ENCODE results near the gene AAGAB.

AAGAB gene

DNA sequence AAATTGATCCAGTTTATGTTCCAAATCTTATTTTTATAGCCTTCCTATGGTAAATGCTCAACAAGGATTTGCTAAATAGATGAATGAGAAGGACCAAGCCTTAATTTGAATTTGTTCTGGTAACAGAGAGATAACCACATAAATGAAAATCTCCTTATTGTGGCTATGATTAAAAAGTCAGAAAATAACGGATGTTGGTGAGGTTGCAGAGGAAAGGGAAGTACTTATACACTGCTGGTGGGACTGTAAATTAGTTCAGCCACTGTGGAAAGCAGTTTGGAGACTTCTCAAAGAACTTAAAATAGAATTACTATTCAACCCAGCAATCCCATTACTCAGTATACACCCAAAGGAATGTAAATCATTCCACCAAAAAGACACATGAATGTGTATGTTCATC lies 26.2 kb downstream of the AAGAB start:
- H3K36me3 ChIP-seq (replicated peaks; ENCODE audit: insufficient read depth, low read length), result peaks cover 5% of the 10 kb centered on the region; the same call in 1 of the 2 replicates

DNA sequence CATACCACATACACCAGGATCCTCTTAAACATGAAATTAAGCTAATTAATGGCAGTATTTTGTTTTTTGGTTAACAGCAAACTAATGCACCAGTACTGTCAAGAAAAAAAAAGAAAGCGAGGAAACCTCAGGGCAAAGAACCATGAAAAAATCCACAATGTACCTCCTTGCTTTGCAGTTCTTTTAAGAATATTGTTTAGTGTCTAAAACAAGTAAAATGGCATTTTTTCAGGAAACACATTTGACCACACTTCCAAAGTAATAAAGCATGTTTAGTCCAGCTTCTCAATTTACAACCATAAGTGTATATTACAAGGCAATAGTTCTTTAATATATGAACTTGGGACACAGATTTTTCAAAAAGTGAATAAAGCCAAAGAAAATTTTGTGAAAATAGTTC lies 26.6 kb downstream of the AAGAB start:
- H4K20me1 ChIP-seq (ENCODE audit: insufficient read depth, low read length), result no peaks in the 10 kb centered on the region
- no peaks in the 10 kb centered on the region for H3K9me2 ChIP-seq (replicated peaks; ENCODE audit: insufficient read depth, low read length)
- H3F3A ChIP-seq (ENCODE audit: insufficient read depth, low read length), result no peaks in the 10 kb centered on the region
- H3K9me3 ChIP-seq (replicated peaks; ENCODE audit: insufficient read depth, low read length), result no peaks in the 10 kb centered on the region
- no peaks in the 10 kb centered on the region for H3K79me2 ChIP-seq (ENCODE audit: low read length)
- no peak for DNase-seq
- H3K27ac ChIP-seq (ENCODE audit: low read length), result no peak overlapping the region
- H3K4me3 ChIP-seq (ENCODE audit: low read length), result no peak overlapping the region
- peaks cover 5% of the 10 kb centered on the region; the same call in 1 of the 2 replicates for H3K36me3 ChIP-seq (replicated peaks; ENCODE audit: insufficient read depth, low read length)
- no peak overlapping the region for H3K4me2 ChIP-seq (ENCODE audit: low read depth, low read length)
- H3K27me3 ChIP-seq (replicated peaks; ENCODE audit: insufficient read depth, low read length), result no peaks in the 10 kb centered on the region
- H2AFZ ChIP-seq (ENCODE audit: low read length), result no peak overlapping the region
- no peak overlapping the region for H3K9ac ChIP-seq (ENCODE audit: low read length)
- H3K4me1 ChIP-seq (ENCODE audit: low read length), result no peaks in the 10 kb centered on the region
- TF ChIP-seq EZH2 (optimal IDR thresholded peaks at IDR 0.05; ENCODE audit: low read depth, low read length) (no peak), EZH2phosphoT487 (IDR thresholded peaks at IDR 0.05; ENCODE audit: low read length) (no peak)
- TF ChIP-seq, protein P1, sequence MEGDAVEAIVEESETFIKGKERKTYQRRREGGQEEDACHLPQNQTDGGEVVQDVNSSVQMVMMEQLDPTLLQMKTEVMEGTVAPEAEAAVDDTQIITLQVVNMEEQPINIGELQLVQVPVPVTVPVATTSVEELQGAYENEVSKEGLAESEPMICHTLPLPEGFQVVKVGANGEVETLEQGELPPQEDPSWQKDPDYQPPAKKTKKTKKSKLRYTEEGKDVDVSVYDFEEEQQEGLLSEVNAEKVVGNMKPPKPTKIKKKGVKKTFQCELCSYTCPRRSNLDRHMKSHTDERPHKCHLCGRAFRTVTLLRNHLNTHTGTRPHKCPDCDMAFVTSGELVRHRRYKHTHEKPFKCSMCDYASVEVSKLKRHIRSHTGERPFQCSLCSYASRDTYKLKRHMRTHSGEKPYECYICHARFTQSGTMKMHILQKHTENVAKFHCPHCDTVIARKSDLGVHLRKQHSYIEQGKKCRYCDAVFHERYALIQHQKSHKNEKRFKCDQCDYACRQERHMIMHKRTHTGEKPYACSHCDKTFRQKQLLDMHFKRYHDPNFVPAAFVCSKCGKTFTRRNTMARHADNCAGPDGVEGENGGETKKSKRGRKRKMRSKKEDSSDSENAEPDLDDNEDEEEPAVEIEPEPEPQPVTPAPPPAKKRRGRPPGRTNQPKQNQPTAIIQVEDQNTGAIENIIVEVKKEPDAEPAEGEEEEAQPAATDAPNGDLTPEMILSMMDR (IDR thresholded peaks at IDR 0.05; ENCODE audit: low read length), result no peak

More for the DNA sequence above, 26.2 kb downstream of the AAGAB start:
- no peaks in the 10 kb centered on the region for H3F3A ChIP-seq (ENCODE audit: insufficient read depth, low read length)
- no peak overlapping the region for H3K4me2 ChIP-seq (ENCODE audit: low read depth, low read length)
- no peaks in the 10 kb centered on the region for H3K9me3 ChIP-seq (replicated peaks; ENCODE audit: insufficient read depth, low read length)
- no peak for DNase-seq
- H3K9ac ChIP-seq (ENCODE audit: low read length), result no peak overlapping the region
- no peak overlapping the region for H2AFZ ChIP-seq (ENCODE audit: low read length)
- H3K27ac ChIP-seq (ENCODE audit: low read length), result no peak overlapping the region
- TF ChIP-seq, protein P1 (IDR thresholded peaks at IDR 0.05; ENCODE audit: low read length), result no peak
- TF ChIP-seq EZH2phosphoT487 (IDR thresholded peaks at IDR 0.05; ENCODE audit: low read length), result no peak
- no peak for TF ChIP-seq EZH2 (optimal IDR thresholded peaks at IDR 0.05; ENCODE audit: low read depth, low read length)
- no peaks in the 10 kb centered on the region for H4K20me1 ChIP-seq (ENCODE audit: insufficient read depth, low read length)
- no peaks in the 10 kb centered on the region for H3K27me3 ChIP-seq (replicated peaks; ENCODE audit: insufficient read depth, low read length)
- H3K9me2 ChIP-seq (replicated peaks; ENCODE audit: insufficient read depth, low read length), result no peaks in the 10 kb centered on the region
- no peaks in the 10 kb centered on the region for H3K79me2 ChIP-seq (ENCODE audit: low read length)
- H3K4me3 ChIP-seq (ENCODE audit: low read length), result no peak overlapping the region
- H3K4me1 ChIP-seq (ENCODE audit: low read length), result no peaks in the 10 kb centered on the region

DNA sequence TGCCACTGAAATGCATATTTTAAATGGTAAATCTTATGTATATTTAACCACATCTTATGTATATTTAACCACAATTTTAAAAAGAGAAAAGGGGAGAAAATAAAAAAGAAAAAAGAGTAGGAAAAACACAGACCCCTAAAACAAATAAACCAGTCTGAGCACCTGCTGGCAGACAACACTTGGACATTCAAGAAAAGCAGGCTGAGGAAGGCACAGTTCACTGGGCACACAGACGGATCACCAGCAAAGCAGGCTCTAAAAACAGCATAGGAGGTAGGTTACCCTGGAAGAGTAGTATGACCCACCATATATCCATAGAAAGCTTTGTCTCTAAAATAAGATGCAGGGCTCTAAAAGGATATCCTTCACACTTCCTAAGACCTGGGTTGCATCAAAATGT lies 27.0 kb downstream of the AAGAB start:
- no peak overlapping the region for H3K27ac ChIP-seq (ENCODE audit: low read length)
- no peaks in the 10 kb centered on the region for H3K9me3 ChIP-seq (replicated peaks; ENCODE audit: insufficient read depth, low read length)
- TF ChIP-seq, protein P1 (IDR thresholded peaks at IDR 0.05; ENCODE audit: low read length), result no peak
- TF ChIP-seq EZH2 (optimal IDR thresholded peaks at IDR 0.05; ENCODE audit: low read depth, low read length) (no peak), EZH2phosphoT487 (IDR thresholded peaks at IDR 0.05; ENCODE audit: low read length) (no peak)
- no peaks in the 10 kb centered on the region for H4K20me1 ChIP-seq (ENCODE audit: insufficient read depth, low read length)
- H3K79me2 ChIP-seq (ENCODE audit: low read length), result no peaks in the 10 kb centered on the region
- H3K4me1 ChIP-seq (ENCODE audit: low read length), result no peaks in the 10 kb centered on the region
- no peak overlapping the region for H3K9ac ChIP-seq (ENCODE audit: low read length)
- no peak overlapping the region for H2AFZ ChIP-seq (ENCODE audit: low read length)
- H3K27me3 ChIP-seq (replicated peaks; ENCODE audit: insufficient read depth, low read length), result no peaks in the 10 kb centered on the region
- no peak for DNase-seq
- no peak overlapping the region for H3K4me2 ChIP-seq (ENCODE audit: low read depth, low read length)
- H3F3A ChIP-seq (ENCODE audit: insufficient read depth, low read length), result no peaks in the 10 kb centered on the region
- no peak overlapping the region for H3K4me3 ChIP-seq (ENCODE audit: low read length)
- peaks cover 5% of the 10 kb centered on the region; the same call in 1 of the 2 replicates for H3K36me3 ChIP-seq (replicated peaks; ENCODE audit: insufficient read depth, low read length)
- H3K9me2 ChIP-seq (replicated peaks; ENCODE audit: insufficient read depth, low read length), result no peaks in the 10 kb centered on the region
